GM23338 (cell line): ENCODE data around the gene CRY1.

Experiments
- CREB1 ChIP-seq: fragments of 250-450 bp; sonication (Bioruptor Pico); IDR thresholded peaks from 2 replicates; pipeline ENCODE4 v1.5.0; 2020; ENCODE audit warnings: low read depth, mild to moderate bottlenecking, moderate library complexity
- CTCF ChIP-seq, 2 experiments: fragments of 200-600 bp in 1 of 2; sonication (generic) in 1 of 2; conservative IDR thresholded peaks; 2 replicates each; pipeline versions ENCODE4 v1.5.1 to v1.6.1; 2016 to 2017; ENCODE audit warnings: antibody characterized with exemption in 2 of 2, low read depth in 2 of 2, mild to moderate bottlenecking in 2 of 2, moderate library complexity in 1 of 2
- EZH2 ChIP-seq: fragments of 200-600 bp; sonication (generic); IDR thresholded peaks from one replicate; pipeline ENCODE4 v1.8.0; 2017; ENCODE audit warnings: antibody characterized with exemption, mild to moderate bottlenecking, low read depth; ENCODE audit not compliant: unreplicated experiment
- POLR2AphosphoS5 ChIP-seq: IDR thresholded peaks from 2 replicates; pipeline ENCODE4 v1.6.1; 2016; ENCODE audit warnings: antibody characterized with exemption, low read depth
- ZNF114 ChIP-seq: fragments of 250-450 bp; sonication (Bioruptor Pico); IDR thresholded peaks from 2 replicates; pipeline ENCODE4 v1.5.0; 2020; ENCODE audit warnings: mild to moderate bottlenecking, moderate library complexity

DNA sequence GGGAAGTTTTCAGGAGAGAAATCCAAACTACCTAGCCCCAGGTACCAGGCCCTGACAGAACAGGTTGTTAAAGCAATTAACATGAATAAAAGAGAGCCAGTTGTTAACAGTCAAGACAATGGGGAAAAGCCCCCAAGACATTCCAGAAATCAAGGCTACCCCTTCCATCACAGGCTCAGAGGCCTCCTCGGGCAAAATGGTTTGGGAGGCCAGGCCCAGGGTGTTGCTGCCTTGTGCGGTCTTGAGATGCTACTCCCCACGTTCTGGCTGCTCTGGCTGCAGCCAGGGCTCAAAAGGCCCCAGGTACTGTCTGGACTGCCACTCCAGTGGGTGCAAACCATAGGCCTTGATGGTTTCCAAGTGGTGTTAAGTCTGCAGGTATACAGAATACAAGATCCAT is 7.0 kb downstream of the CRY1 start:
- no peak for TF ChIP-seq CREB1
- TF ChIP-seq CTCF (conservative IDR thresholded peaks at IDR 0.05; ENCODE audit: low read depth in 2 of 2): no peak
- TF ChIP-seq POLR2AphosphoS5: no peak
- no peak for TF ChIP-seq EZH2
- no peak for TF ChIP-seq ZNF114 (CRISPR knock-in tag)
